OCI-LY1 (cell line): ENCODE results near the gene CPLX1.

Source experiments
- CTCF ChIP-seq: fragments of 200-600 bp; sonication (generic), shearing (Covaris generic); IDR thresholded peaks from 2 replicates; pipeline ENCODE4 v1.5.1; 2017; ENCODE audit warnings: mild to moderate bottlenecking, antibody characterized with exemption, low read length, moderate library complexity, mixed read lengths
- EZH2 ChIP-seq: fragments of 200-600 bp; sonication (generic), shearing (Covaris generic); IDR thresholded peaks from 2 replicates; pipeline ENCODE4 v1.8.0; 2017; ENCODE audit warnings: borderline replicate concordance, mixed run types, mild to moderate bottlenecking, antibody characterized with exemption, low read length, moderate library complexity, mixed read lengths

- TF ChIP-seq CTCF (no peak), EZH2 (no peak)
Observed at GRCh38 chr4:856225-856901, 30.4 kb upstream of the CPLX1 start.
